IPS-NIHi7 (cell line): ENCODE measurements around the gene ANKMY2.
"Not testable (repeated sequence)": the region's sequence is repeated elsewhere in the genome, so short reads cannot be mapped to it uniquely, and the experiment has no call there.

Experiments used
- DNase-seq: peaks from one replicate; pipeline ENCODE4 v3.0.0; 2012; ENCODE audit warnings: mixed read lengths; ENCODE audit errors: extremely low spot score

The ANKMY2 gene

GRCh38 chr7:16659854-16660497, 14.4 kb upstream of the ANKMY2 start:
- not testable (repeated sequence) for DNase-seq

GRCh38 chr7:16657656-16658279, 12.2 kb upstream of the ANKMY2 start:
- DNase-seq = peak; percentile 65

GRCh38 chr7:16656141-16656540, 10.6 kb upstream of the ANKMY2 start:
- DNase-seq = no peak

- DNase-seq = no peak
Measured at GRCh38 chr7:16655394-16655793, 9.8 kb upstream of the ANKMY2 start.

- DNase-seq = no peak
Measured at GRCh38 chr7:16652888-16653287, 7.3 kb upstream of the ANKMY2 start.

- no peak for DNase-seq
Measured at GRCh38 chr7:16652240-16652583, 6.7 kb upstream of the ANKMY2 start.

GRCh38 chr7:16651396-16652239, 6.1 kb upstream of the ANKMY2 start:
- no peak for DNase-seq

GRCh38 chr7:16650266-16650665, 4.7 kb upstream of the ANKMY2 start:
- DNase-seq = no peak

GRCh38 chr7:16649196-16649595, 3.6 kb upstream of the ANKMY2 start:
- no peak for DNase-seq

- DNase-seq = no peak
Measured at GRCh38 chr7:16648551-16648950, 3.0 kb upstream of the ANKMY2 start.

GRCh38 chr7:16647435-16647960, 1.9 kb upstream of the ANKMY2 start:
- DNase-seq = no peak

GRCh38 chr7:16646472-16647072, 1.0 kb upstream of the ANKMY2 start:
- no peak for DNase-seq

- DNase-seq = peak; percentile 68
Measured at GRCh38 chr7:16644636-16645592, 640 bp downstream of the ANKMY2 start.

GRCh38 chr7:16644157-16644556, 1.4 kb downstream of the ANKMY2 start:
- DNase-seq = no peak

GRCh38 chr7:16638282-16639280, 7.0 kb downstream of the ANKMY2 start:
- DNase-seq = no peak

- no peak for DNase-seq
Measured at GRCh38 chr7:16637379-16637778, 8.2 kb downstream of the ANKMY2 start.

GRCh38 chr7:16636555-16637101, 8.9 kb downstream of the ANKMY2 start:
- DNase-seq = no peak

- DNase-seq = no peak
Measured at GRCh38 chr7:16634271-16634738, 11.2 kb downstream of the ANKMY2 start.

- peak; percentile 13 for DNase-seq
Measured at GRCh38 chr7:16630654-16631053, 14.9 kb downstream of the ANKMY2 start.
